ENCODE data around the gene ARHGAP1.

- TF ChIP-seq TAF1 (IDR thresholded peaks at IDR 0.05; ENCODE audit: low read depth) (no peak), TEAD4 (IDR thresholded peaks at IDR 0.05) (no peak), MAX (IDR thresholded peaks at IDR 0.05) (no peak), CREB1 (IDR thresholded peaks at IDR 0.05; ENCODE audit: low read depth) (no peak), USF1 (IDR thresholded peaks at IDR 0.05) (no peak), FOXM1 (IDR thresholded peaks at IDR 0.05; ENCODE audit: borderline replicate concordance, low read depth) (no peak), NFIC (IDR thresholded peaks at IDR 0.05) (no peak), TCF12 (IDR thresholded peaks at IDR 0.05; ENCODE audit: low read depth) (no peak), YY1 (IDR thresholded peaks at IDR 0.05; ENCODE audit: low read depth) (no peak), ZBTB7A (IDR thresholded peaks at IDR 0.05; ENCODE audit: low read depth) (no peak)
Measured at GRCh38 chr11:46680815-46681214, 19.6 kb downstream of the ARHGAP1 start.
